DND-41 (cell line): Measurements from ENCODE around the gene SLC35E2B.
A peak's percentile ranks its signal among the peaks of the same experiment; 100 is the strongest.
"Not testable (repeated sequence)": the region's sequence is repeated elsewhere in the genome, so short reads cannot be mapped to it uniquely, and the experiment has no call there.

Source experiments
- ATAC-seq: fragments of 200-7000 bp; cut with Tn5 transposase; 3 replicates; pipeline ENCODE4 v1.9.1; 2021; ENCODE audit warnings: low read depth; ENCODE audit not compliant: insufficient read depth
- DNase-seq: peaks from one replicate; pipeline ENCODE4 v3.0.0-alpha.2; 2020
- H2AFZ ChIP-seq: 2 replicates; pipeline ENCODE4 v1.6.0; 2012; ENCODE audit warnings: low read depth, low read length
- H3K27ac ChIP-seq: 2 replicates; pipeline ENCODE4 v1.5.1; 2012; ENCODE audit warnings: low read length, inconsistent platforms
- H3K27me3 ChIP-seq: fragments of 200-600 bp; sonication (generic); 2 replicates; pipeline ENCODE4 v1.6.0; 2012; ENCODE audit warnings: low read length, mild to moderate bottlenecking, inconsistent platforms; ENCODE audit not compliant: insufficient read depth, poor library complexity
- H3K36me3 ChIP-seq: 2 replicates; pipeline ENCODE4 v1.5.1; 2012; ENCODE audit warnings: low read length, inconsistent platforms; ENCODE audit not compliant: insufficient read depth
- H3K4me1 ChIP-seq: 2 replicates; pipeline ENCODE4 v1.5.1; 2012; ENCODE audit warnings: mild to moderate bottlenecking, low read length; ENCODE audit not compliant: insufficient read depth
- H3K4me2 ChIP-seq: 2 replicates; pipeline ENCODE4 v1.6.0; 2012; ENCODE audit warnings: mild to moderate bottlenecking, moderate library complexity, low read length, inconsistent platforms; ENCODE audit not compliant: insufficient read depth
- H3K4me3 ChIP-seq, 2 experiments: fragments of 200-600 bp in 1 of 2; shearing (Covaris generic) in 1 of 2; 2 replicates each; pipeline ENCODE4 v1.5.1; 2012 to 2016; ENCODE audit warnings: inconsistent platforms in 2 of 2, low read length in 2 of 2, mild to moderate bottlenecking in 2 of 2, low read depth in 1 of 2, moderate library complexity in 1 of 2
- H3K79me2 ChIP-seq: 2 replicates; pipeline ENCODE4 v1.6.0; 2012; ENCODE audit warnings: low read length, inconsistent platforms; ENCODE audit not compliant: insufficient read depth
- H3K9ac ChIP-seq: 2 replicates; pipeline ENCODE4 v1.6.0; 2012; ENCODE audit warnings: low read depth, mild to moderate bottlenecking, inconsistent platforms, low read length, moderate library complexity
- H3K9me3 ChIP-seq: 2 replicates; pipeline ENCODE4 v1.5.1; 2012; ENCODE audit warnings: low read length, moderate library complexity, mild to moderate bottlenecking, inconsistent platforms; ENCODE audit not compliant: insufficient read depth, severe bottlenecking
- H4K20me1 ChIP-seq: 2 replicates; pipeline ENCODE4 v1.6.0; 2012; ENCODE audit warnings: low read length; ENCODE audit not compliant: insufficient read depth
- CTCF ChIP-seq: IDR thresholded peaks from 2 replicates; pipeline ENCODE4 v1.5.1; 2012; ENCODE audit warnings: borderline replicate concordance, low read length, moderate library complexity, mild to moderate bottlenecking; ENCODE audit not compliant: poor library complexity, severe bottlenecking; ENCODE audit errors: extremely low read depth
- EZH2 ChIP-seq: IDR thresholded peaks from 3 replicates; pipeline ENCODE4 v1.6.1; 2012; ENCODE audit warnings: borderline replicate concordance, low read depth, mild to moderate bottlenecking, moderate library complexity, low read length, inconsistent platforms; ENCODE audit not compliant: severe bottlenecking

The SLC35E2B gene

GRCh38 chr1:1680031-1680911 is 12.3 kb downstream of the SLC35E2B start:
- Histone ChIP-seq H3K4me2 (no peak overlapping the region), H4K20me1 (peaks cover 31% of the 10 kb centered on the region)
- no peak for DNase-seq

GRCh38 chr1:1678581-1679380 is 13.8 kb downstream of the SLC35E2B start:
- Histone ChIP-seq H3K4me1 (peaks cover 20% of the 10 kb centered on the region), H3K27ac (peak overlapping the region; percentile 61), H3K79me2 (peaks cover 53% of the 10 kb centered on the region), H3K4me3 (no peak overlapping the region), H4K20me1 (peaks cover 26% of the 10 kb centered on the region), H3K9me3 (no peaks in the 10 kb centered on the region), H3K9ac (peak overlapping the region; percentile 6; the same call in 1 of the 2 replicates), H3K4me2 (peak overlapping the region; percentile 43), H3K36me3 (0 out of 2 replicates have a peak, but pooled peaks cover 5% of the 10 kb centered on the region), H2AFZ (no peak overlapping the region), H3K27me3 (no peaks in the 10 kb centered on the region)
- ATAC-seq (no peak), DNase-seq (no peak)
- TF ChIP-seq EZH2 (no peak), CTCF (no peak)

More at GRCh38 chr1:1680031-1680911, 12.3 kb downstream of the SLC35E2B start:
- no peak for ATAC-seq
- H3K9ac ChIP-seq = no peak overlapping the region
- H3K79me2 ChIP-seq = peaks cover 63% of the 10 kb centered on the region
- H3K4me3 ChIP-seq = no peak overlapping the region
- H2AFZ ChIP-seq = no peak overlapping the region
- TF ChIP-seq CTCF = no peak
- TF ChIP-seq EZH2 = no peak
- H3K9me3 ChIP-seq = no peaks in the 10 kb centered on the region
- no peak overlapping the region for H3K27ac ChIP-seq
- H3K36me3 ChIP-seq = 0 out of 2 replicates have a peak, but pooled peaks cover 6% of the 10 kb centered on the region
- H3K4me1 ChIP-seq = peaks cover 20% of the 10 kb centered on the region
- no peaks in the 10 kb centered on the region for H3K27me3 ChIP-seq

- 0 out of 4 replicates have a peak overlapping the region, but pooled peaks of 1 of the 2 experiments have one; percentile 5 for H3K4me3 ChIP-seq
- peaks cover 45% of the 10 kb centered on the region for H3K79me2 ChIP-seq
- H3K4me1 ChIP-seq = peaks cover 20% of the 10 kb centered on the region
- no peaks in the 10 kb centered on the region for H3K9me3 ChIP-seq
- ATAC-seq (peak; percentile 91), DNase-seq (peak; percentile 73)
- H3K9ac ChIP-seq = peak overlapping the region; percentile 6; the same call in 1 of the 2 replicates
- TF ChIP-seq EZH2 (no peak), CTCF (no peak)
- H4K20me1 ChIP-seq = peaks cover 24% of the 10 kb centered on the region
- H3K36me3 ChIP-seq = 0 out of 2 replicates have a peak, but pooled peaks cover 2% of the 10 kb centered on the region
- peak overlapping the region; percentile 61 for H3K27ac ChIP-seq
- no peaks in the 10 kb centered on the region for H3K27me3 ChIP-seq
- no peak overlapping the region for H2AFZ ChIP-seq
- peak overlapping the region; percentile 43 for H3K4me2 ChIP-seq
Observed at GRCh38 chr1:1677718-1678580, 14.6 kb downstream of the SLC35E2B start.

- Histone ChIP-seq H4K20me1 (peaks cover 19% of the 10 kb centered on the region), H3K79me2 (peaks cover 29% of the 10 kb centered on the region), H3K4me1 (peaks cover 20% of the 10 kb centered on the region), H3K36me3 (peaks cover 19% of the 10 kb centered on the region)
- not testable (repeated sequence) for H3K27me3 ChIP-seq, H2AFZ ChIP-seq, H3K27ac ChIP-seq, H3K9me3 ChIP-seq, H3K4me2 ChIP-seq, ATAC-seq, H3K4me3 ChIP-seq, DNase-seq, H3K9ac ChIP-seq
Observed at GRCh38 chr1:1676087-1676486, 16.5 kb downstream of the SLC35E2B start.
